ENCODE data around the gene AUTS2. TPM values are rescaled to one million over a fixed set of nuclear protein-coding genes. Genes with fewer than 3 reads are reported as not detected.

AUTS2 gene
- polyA plus RNA-seq, 1 donor = 110 TPM

- DNase-seq = no peak
These were observed 56.8 kb downstream of the AUTS2 start for GRCh38 chr7:69654849-69655707.

GRCh38 chr7:69656077-69656476 lies 57.8 kb downstream of the AUTS2 start:
- DNase-seq = no peak

GRCh38 chr7:69656890-69657289 lies 58.6 kb downstream of the AUTS2 start:
- no peak for DNase-seq

- no peak for DNase-seq
These were observed 59.1 kb downstream of the AUTS2 start for GRCh38 chr7:69657331-69657730.

- no peak for DNase-seq
These were observed 59.7 kb downstream of the AUTS2 start for GRCh38 chr7:69657985-69658384.

- DNase-seq = no peak
These were observed 61.7 kb downstream of the AUTS2 start for GRCh38 chr7:69659983-69660382.

GRCh38 chr7:69661342-69661741 lies 63.1 kb downstream of the AUTS2 start:
- no peak for DNase-seq

- DNase-seq = no peak
These were observed 65.9 kb downstream of the AUTS2 start for GRCh38 chr7:69663911-69664832.

GRCh38 chr7:69665369-69665768 lies 67.1 kb downstream of the AUTS2 start:
- no peak for DNase-seq

GRCh38 chr7:69668339-69668870 lies 70.1 kb downstream of the AUTS2 start:
- DNase-seq = no peak

GRCh38 chr7:69670701-69671100 lies 72.4 kb downstream of the AUTS2 start:
- no peak for DNase-seq

- no peak for DNase-seq
These were observed 74.8 kb downstream of the AUTS2 start for GRCh38 chr7:69673074-69673473.

- DNase-seq = no peak
These were observed 76.5 kb downstream of the AUTS2 start for GRCh38 chr7:69674701-69675182.

GRCh38 chr7:69676247-69676646 lies 78.0 kb downstream of the AUTS2 start:
- DNase-seq = no peak

- DNase-seq = no peak
These were observed 79.0 kb downstream of the AUTS2 start for GRCh38 chr7:69677054-69677852.

- DNase-seq = no peak
These were observed 79.7 kb downstream of the AUTS2 start for GRCh38 chr7:69677881-69678493.

GRCh38 chr7:69678494-69679187 lies 80.4 kb downstream of the AUTS2 start:
- peak; percentile 74 for DNase-seq

- DNase-seq = no peak
These were observed 82.9 kb downstream of the AUTS2 start for GRCh38 chr7:69681181-69681580.

GRCh38 chr7:69682518-69682917 lies 84.2 kb downstream of the AUTS2 start:
- no peak for DNase-seq

GRCh38 chr7:69683002-69683401 lies 84.7 kb downstream of the AUTS2 start:
- DNase-seq = no peak

All from left kidney (tissue), 2 donors.